GM19397 (cell line): ENCODE data around the gene PATL1.
A peak's percentile ranks its signal among the peaks of the same experiment; 100 is the strongest.

Experiments used
- ATAC-seq: cut with Tn5 transposase; IDR thresholded peaks from one replicate; pipeline ENCODE4 v1.9.1; 2021; ENCODE audit warnings: mild to moderate bottlenecking, moderate library complexity; ENCODE audit not compliant: unreplicated experiment

The PATL1 gene

DNA sequence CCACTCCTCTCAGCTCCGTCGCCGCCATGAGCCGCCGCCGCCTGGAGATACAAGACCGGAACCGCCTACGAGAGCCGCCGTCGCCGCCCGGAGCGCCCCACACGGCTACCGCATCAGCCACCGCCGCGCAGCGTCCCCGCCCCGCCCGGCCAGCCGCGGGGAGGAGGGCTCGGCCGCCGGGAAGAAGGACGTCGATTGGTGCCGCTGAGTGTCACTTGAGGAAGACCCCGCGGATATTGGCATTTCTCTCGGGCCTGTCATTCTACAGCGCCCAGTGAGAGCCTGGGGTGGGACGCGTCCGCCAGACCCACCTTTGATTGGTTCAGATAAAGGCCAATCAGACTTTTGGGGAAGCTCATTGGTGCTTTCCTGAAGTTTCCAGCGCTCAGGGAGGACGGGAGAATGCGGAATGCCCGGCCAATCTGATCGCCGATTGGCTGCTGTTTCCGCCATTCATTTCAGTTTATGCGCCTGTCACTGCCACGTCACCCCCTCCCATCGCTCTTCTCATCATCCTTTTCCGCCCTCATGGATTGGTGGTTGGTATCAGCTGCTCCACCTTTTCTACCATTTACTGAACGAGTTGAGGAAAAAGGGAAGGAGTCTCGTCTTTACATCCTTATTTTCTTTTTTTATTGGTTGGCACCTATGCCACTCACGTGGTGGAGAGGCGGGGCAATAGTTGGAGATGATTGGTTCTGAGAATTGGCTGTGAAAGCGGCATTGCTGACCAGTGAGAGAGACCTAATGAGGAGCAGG is 53.0 kb downstream of the PATL1 start, which contains the start of gene OSBP:
Gene OSBP, minus strand, starts transcription at position 138 of the 759 bp plus-strand sequence. Its CDS starts 110 bp downstream, at position 28.
- peak; percentile 88 for ATAC-seq

DNA sequence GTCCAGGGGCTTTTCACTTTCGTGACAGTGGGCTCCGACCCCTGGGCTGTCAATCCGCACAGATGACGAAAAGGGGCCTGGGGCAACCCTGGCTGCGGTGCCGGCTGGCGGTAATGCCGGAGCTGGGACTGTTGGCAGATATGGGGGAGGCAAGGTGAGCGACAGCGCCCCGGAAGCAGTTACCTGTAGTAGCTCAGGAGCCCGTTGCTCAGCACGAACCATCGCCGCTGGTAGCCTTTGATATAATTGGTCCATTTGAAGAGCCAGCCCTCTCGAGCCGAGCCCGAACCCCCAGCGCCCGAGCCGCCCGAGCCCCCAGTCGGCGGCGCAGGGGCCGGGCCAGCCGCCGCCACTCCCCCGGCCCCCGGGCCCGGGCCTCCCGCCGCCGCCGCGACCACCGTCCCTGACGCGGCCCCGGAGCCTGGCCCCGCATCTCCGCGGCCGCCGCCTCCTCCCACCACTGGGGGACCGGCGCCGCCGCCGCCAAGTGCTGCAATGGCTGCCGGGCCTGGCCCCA is 53.7 kb downstream of the PATL1 start:
- peak; percentile 10 for ATAC-seq

DNA sequence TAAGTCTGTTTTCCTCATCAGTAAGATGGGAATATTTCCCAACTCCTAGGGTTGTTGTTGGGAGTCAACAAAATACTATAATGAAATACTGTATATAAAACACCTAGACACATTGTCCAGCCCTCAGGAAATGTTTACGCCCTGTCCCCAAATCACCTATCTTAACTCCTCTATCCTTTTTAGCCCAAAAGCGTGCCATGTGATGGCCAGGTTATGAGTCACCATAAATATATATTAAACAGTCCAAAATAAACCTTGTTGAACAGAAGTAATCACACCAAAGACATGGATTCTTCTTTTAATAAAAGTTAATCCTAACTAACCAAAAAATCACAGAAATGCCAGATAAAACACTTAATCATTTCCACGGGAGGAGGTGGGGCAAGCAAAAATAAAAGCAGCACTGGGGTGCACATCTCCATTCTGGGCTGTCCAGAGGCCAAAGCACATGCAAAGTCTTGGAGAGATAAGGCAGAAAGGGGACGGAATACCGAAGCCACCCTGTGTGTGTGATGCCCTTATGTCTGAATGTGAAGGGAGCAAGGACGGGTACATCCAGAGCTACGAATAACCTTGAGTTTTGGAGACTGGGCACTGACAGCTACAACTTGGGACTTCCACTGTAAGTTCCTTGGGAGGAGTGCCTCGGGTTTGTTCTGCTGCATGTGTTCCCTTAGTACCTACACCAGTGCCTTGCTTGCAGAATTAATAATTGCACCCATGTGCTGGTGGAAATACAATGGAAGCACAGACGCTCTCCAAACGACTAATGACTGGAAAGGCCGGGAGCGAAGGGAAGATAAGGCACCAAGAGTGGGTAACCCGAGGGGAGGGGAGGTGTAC is 54.3 kb downstream of the PATL1 start:
- no peak for ATAC-seq

- no peak for ATAC-seq
These were observed 57.0 kb downstream of the PATL1 start for GRCh38 chr11:59611570-59612565.

GRCh38 chr11:59610289-59610688 is 58.5 kb downstream of the PATL1 start:
- ATAC-seq = no peak

- ATAC-seq = no peak
These were observed 61.0 kb downstream of the PATL1 start for GRCh38 chr11:59607703-59608454.

- ATAC-seq = no peak
These were observed 66.4 kb downstream of the PATL1 start for GRCh38 chr11:59602432-59602831.

- ATAC-seq = no peak
These were observed 67.0 kb downstream of the PATL1 start for GRCh38 chr11:59601788-59602187.

- ATAC-seq = no peak
These were observed 68.2 kb downstream of the PATL1 start for GRCh38 chr11:59600636-59601035.

GRCh38 chr11:59600234-59600633 is 68.6 kb downstream of the PATL1 start:
- ATAC-seq = no peak

DNA sequence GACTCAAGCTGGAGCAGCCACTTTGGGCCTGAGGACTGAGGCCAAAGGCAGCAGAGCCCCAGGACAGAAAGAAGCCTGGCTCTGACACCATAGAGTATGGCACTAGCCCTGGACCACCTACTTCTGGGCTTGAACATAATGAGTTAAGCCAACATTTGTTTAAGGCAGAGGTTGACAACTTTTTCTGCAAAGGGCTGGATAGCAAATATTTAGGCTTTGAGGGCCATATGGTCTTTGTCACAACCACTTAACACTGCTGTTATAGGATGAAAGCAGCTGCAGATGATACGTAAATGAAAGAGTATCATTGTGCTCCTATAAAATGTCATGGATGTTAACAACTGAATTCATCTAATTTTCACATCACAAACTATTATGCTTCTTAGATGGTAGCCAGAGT is 69.9 kb downstream of the PATL1 start:
- ATAC-seq = no peak
